LNCaP clone FGC (cell line): Measurements from ENCODE around the gene WWTR1.

ENCODE experiments used
- DNase-seq: peaks from one replicate; pipeline ENCODE4 v3.0.0-alpha.2; 2011; ENCODE audit warnings: low read depth
- H3K4me3 ChIP-seq: 2 replicates; pipeline ENCODE4 v1.5.1; 2011; ENCODE audit warnings: mild to moderate bottlenecking, low read depth, low read length, control low read depth
- TF ChIP-seq, protein P1 (sequence below): IDR thresholded peaks from 2 replicates; pipeline ENCODE4 v1.5.1; 2012; ENCODE audit warnings: mild to moderate bottlenecking; ENCODE audit not compliant: control insufficient read depth, insufficient read depth; ENCODE audit errors: extremely low read depth

The WWTR1 gene

GRCh38 chr3:149490260-149490971 is 167.4 kb downstream of the WWTR1 start:
- TF ChIP-seq, protein P1, sequence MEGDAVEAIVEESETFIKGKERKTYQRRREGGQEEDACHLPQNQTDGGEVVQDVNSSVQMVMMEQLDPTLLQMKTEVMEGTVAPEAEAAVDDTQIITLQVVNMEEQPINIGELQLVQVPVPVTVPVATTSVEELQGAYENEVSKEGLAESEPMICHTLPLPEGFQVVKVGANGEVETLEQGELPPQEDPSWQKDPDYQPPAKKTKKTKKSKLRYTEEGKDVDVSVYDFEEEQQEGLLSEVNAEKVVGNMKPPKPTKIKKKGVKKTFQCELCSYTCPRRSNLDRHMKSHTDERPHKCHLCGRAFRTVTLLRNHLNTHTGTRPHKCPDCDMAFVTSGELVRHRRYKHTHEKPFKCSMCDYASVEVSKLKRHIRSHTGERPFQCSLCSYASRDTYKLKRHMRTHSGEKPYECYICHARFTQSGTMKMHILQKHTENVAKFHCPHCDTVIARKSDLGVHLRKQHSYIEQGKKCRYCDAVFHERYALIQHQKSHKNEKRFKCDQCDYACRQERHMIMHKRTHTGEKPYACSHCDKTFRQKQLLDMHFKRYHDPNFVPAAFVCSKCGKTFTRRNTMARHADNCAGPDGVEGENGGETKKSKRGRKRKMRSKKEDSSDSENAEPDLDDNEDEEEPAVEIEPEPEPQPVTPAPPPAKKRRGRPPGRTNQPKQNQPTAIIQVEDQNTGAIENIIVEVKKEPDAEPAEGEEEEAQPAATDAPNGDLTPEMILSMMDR, result no peak
- peak; percentile 63 for DNase-seq
- H3K4me3 ChIP-seq, result no peak overlapping the region

GRCh38 chr3:149489060-149489690 is 168.7 kb downstream of the WWTR1 start:
- H3K4me3 ChIP-seq, result no peak overlapping the region
- TF ChIP-seq, protein P1, result peak; percentile 50
- DNase-seq, result no peak

GRCh38 chr3:149487598-149488197 is 170.1 kb downstream of the WWTR1 start:
- DNase-seq, result no peak
- H3K4me3 ChIP-seq, result no peak overlapping the region
- TF ChIP-seq, protein P1, result peak; percentile 21; the same call in 1 of the 2 replicates

DNA sequence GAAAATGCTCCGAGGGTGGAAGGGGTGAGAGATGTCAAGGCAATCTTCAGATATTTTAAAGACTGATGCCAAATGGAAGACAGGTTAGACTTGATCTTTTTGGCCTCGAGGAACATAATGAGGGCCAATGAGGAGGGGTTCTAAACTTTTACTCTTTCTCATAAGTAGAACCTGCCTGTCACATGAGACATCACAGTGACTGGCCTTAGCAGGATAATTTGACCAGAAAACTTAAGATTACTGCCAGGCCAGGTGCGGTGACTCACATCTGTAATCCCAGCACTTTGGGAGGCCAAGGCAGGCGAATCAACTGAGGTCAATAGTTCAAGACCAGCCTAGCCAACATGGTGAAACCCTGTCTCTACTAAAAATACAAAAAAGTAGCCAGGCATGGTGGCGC is 171.1 kb downstream of the WWTR1 start:
- H3K4me3 ChIP-seq, result no peak overlapping the region
- DNase-seq, result no peak
- TF ChIP-seq, protein P1, result no peak

DNA sequence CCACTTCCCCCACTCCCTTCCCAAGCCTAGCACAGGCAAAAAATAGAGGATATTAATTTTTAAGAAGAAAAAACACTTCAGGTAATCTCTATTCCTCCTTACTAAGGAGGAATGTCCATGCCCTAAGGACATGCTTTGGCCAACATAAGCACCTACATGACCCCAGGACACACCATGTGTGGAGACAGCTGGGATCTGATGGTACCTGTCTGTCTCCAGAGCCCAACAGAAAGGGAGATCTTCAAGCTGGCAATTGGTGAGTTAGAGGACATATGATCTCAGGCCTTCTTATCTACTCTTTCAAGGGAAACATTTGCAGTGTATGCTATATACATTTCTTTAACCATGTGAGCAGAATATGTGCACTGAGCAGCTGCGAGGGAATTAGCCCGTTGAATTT is 176.3 kb downstream of the WWTR1 start:
- H3K4me3 ChIP-seq, result no peak overlapping the region
- no peak for DNase-seq
- TF ChIP-seq, protein P1, result no peak

- no peak overlapping the region for H3K4me3 ChIP-seq
- no peak for DNase-seq
- TF ChIP-seq, protein P1, result no peak
These were observed 176.8 kb downstream of the WWTR1 start for GRCh38 chr3:149481056-149481455.
